Subcutaneous adipose tissue (tissue), 4 donors: ENCODE results near the gene FRYL. TPM values are rescaled to one million over a fixed set of nuclear protein-coding genes. Genes with fewer than 3 reads are reported as not detected.

ENCODE experiments used
- total RNA-seq, 4 donors: library from RNA; depleted of rRNA; stranded (reverse); fragments of >200 nt; gene quantifications; one replicate each; pipeline ENCODE4 v1.1.0, GENCODE V29; 2016
- TF ChIP-seq, protein P1 (sequence below): fragments of 450-650 bp; IDR thresholded peaks from one replicate; pipeline ENCODE4 v1.5.1; 2016; ENCODE audit warnings: low read depth, mild to moderate bottlenecking, control low read depth, antibody characterized with exemption, moderate library complexity

Gene FRYL
- total RNA-seq, 4 donors from 2014 or later: 69.1 to 140 (median 90.0) TPM

DNA sequence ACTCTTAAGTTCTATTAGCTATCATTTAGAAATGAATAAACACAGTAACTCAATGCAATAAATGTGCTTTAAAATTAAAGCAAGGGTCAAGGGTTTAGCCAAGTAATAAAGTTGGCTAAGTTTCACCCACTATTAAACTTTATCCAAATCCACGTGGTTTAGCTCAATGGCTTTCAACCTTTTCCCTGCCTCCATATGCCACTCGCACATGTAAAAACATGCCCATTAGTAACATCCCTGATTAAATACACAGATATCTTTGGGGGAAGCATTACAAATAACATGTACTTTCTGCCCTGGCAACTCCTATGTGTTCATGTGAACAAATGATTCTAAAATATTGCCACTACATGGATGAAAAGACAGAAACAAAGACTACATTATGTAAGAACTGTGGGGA, 159.2 kb downstream of the FRYL start:
- TF ChIP-seq, protein P1, sequence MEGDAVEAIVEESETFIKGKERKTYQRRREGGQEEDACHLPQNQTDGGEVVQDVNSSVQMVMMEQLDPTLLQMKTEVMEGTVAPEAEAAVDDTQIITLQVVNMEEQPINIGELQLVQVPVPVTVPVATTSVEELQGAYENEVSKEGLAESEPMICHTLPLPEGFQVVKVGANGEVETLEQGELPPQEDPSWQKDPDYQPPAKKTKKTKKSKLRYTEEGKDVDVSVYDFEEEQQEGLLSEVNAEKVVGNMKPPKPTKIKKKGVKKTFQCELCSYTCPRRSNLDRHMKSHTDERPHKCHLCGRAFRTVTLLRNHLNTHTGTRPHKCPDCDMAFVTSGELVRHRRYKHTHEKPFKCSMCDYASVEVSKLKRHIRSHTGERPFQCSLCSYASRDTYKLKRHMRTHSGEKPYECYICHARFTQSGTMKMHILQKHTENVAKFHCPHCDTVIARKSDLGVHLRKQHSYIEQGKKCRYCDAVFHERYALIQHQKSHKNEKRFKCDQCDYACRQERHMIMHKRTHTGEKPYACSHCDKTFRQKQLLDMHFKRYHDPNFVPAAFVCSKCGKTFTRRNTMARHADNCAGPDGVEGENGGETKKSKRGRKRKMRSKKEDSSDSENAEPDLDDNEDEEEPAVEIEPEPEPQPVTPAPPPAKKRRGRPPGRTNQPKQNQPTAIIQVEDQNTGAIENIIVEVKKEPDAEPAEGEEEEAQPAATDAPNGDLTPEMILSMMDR: no peak

DNA sequence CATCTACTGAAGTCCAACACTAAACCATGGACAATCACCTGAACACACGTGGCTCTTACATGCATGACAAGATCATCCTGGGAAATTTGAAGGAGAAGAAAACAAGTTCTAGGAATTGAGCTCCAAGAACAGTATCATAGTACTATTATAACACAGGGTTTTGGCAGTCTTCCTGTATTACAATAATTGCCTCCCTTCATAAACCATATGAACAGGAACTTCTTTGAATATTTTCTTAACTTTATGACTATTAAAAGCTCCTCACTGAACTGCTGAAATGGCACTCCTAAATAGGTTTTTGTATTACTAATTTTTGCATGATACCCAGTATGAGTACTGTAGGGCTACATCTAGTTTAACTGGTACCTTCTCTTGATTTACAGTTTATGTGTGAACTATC, 160.0 kb downstream of the FRYL start:
- TF ChIP-seq, protein P1: no peak

DNA sequence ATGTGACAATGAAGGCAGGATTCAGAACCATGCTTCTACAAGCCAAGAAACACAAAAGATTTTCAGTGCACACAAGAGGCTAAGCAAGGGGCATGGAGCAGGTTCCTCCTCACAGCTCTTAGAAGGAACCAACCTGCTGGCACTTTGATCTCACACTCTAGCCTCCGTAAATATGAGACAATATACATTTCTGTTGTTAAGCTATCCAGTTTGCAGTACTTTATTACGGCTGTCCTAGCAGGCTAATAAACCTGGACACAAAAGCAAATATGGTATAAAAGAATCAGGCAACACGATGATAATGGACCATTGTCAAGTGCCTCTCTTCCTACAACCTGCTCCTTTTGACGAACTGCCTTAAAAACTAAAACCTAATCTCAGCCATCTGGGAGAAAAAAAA, 175.6 kb downstream of the FRYL start:
- TF ChIP-seq, protein P1: no peak

DNA sequence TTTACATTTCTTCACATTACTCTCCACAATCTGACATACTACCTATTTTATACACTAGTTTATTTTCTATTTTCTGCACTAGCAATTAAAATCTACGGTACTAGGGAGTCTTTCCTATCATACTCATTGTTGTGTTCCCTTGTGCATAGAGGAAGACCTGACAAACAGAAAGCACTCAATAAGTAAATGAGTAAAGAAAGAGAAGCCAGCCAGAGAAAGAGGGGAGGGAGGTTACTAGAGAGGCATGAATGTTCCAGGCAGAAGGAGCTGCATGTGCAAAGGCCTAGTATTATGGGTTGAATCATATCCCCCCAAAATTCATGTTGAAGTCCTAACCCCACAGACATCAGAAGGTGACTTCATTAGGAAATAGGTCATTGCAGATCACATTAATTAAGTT, 176.0 kb downstream of the FRYL start:
- TF ChIP-seq, protein P1: no peak

DNA sequence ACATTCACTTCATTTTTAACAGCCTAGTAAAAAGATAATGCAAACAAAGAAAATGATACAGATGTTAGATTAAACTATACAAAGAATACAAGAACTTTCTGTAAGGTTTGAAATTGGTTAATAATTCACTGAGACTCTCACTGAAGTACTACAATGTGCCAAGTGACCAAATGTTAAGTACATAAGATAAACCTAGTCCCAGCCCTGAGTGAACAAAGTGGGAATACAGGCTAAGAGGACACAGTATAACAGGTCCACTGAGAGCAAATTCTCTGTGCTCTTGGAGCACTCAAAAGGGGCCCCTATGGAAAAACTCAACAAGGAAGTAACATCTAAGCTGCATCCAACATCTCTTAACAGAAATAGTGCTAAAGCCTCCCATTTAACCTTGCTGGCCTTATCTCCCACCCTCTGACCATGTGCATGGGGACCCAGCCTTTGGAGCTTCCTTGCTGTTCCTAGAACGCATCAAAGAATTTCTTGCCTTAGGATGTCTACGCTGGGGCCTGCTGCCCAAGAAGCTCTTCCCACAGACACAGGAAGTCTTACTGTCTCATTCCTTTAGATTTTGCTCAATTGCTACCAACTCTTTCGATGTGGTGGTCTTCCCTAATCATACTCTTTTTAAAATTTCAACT, 176.6 kb downstream of the FRYL start:
- TF ChIP-seq, protein P1: no peak

DNA sequence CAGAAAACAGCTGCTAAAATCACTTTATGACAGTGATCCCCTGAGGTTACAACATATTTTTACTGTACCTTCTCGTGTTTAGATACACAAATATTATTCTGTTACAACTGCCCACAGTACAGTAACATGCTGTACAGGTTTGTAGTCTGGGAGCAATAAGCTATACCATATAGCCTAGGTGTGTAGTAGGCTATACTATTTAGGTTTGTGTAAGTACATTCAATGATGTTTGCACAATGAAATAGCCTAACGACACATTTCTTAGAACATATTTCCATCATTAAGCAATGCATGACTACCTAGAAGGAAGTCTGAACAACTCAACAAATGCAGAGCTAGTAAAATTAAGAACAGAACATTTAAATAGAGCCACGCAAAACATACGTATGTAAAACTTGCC, 177.3 kb downstream of the FRYL start:
- TF ChIP-seq, protein P1: no peak

DNA sequence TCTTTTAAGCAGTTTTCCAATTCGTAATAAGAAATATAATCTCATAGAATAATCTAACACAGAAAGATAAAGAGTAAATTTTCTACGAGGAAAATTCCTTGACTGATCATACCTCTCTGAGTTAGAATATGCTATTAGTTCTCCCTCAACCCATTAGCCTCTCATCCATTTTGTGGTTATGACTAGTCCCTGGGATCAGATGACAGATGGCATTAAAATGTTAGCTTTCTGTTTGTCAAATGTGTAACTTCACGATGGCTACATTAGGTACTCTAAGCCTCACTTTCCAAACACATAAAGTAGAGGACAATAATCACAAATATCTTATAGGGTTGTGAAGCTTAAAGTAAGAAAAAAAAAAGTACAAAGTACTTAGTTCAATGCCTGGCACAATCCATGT, 177.9 kb downstream of the FRYL start:
- TF ChIP-seq, protein P1: no peak
